ENCODE measurements around the gene PIF1.
"Not testable (repeated sequence)": the region's sequence is repeated elsewhere in the genome, so short reads cannot be mapped to it uniquely, and the experiment has no call there.

PIF1 gene

DNA sequence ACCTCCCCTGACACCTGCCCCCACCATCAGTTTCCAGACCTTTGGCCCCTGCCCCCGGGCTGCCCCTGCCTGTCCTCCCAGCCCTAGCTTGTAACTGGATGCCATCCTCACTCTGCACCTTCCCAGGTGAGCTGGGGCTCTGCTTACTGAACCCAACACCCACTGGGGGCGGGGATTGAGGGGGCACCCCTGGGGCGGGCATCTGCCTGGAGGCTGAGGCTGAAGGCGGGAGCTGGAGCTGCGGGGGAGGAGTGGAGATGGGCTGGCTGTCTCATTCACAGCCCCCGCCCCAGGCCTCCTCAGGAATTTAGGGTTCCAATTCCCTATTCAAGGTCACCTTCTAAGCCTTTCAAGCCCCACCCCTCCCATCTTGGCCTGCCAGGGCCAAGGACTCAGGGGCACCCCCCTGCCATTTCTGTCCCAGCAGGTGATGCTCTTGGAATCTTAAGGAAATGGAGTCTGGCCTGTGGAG lies 17.7 kb downstream of the PIF1 start:
- Histone ChIP-seq H3K4me3 (ENCODE audit: low read depth in 1 of 2, low read length in 2 of 2) (peak overlapping the region in 1 of 2 donors; percentile 25), H3K9ac (ENCODE audit: low read length) (no peak overlapping the region), H3K36me3 (ENCODE audit: insufficient read depth, low read length) (no peaks in the 10 kb centered on the region), H3K27ac (ENCODE audit: low read depth, low read length) (peak overlapping the region; percentile 92), H3K9me3 (ENCODE audit: low read length) (no peaks in the 10 kb centered on the region), H3K4me1 (ENCODE audit: insufficient read depth, low read length) (peaks cover 40% of the 10 kb centered on the region), H3K27me3 (ENCODE audit: control insufficient read depth in 1 of 2, insufficient read depth in 2 of 2, low read length in 2 of 2) (no peaks in the 10 kb centered on the region)

DNA sequence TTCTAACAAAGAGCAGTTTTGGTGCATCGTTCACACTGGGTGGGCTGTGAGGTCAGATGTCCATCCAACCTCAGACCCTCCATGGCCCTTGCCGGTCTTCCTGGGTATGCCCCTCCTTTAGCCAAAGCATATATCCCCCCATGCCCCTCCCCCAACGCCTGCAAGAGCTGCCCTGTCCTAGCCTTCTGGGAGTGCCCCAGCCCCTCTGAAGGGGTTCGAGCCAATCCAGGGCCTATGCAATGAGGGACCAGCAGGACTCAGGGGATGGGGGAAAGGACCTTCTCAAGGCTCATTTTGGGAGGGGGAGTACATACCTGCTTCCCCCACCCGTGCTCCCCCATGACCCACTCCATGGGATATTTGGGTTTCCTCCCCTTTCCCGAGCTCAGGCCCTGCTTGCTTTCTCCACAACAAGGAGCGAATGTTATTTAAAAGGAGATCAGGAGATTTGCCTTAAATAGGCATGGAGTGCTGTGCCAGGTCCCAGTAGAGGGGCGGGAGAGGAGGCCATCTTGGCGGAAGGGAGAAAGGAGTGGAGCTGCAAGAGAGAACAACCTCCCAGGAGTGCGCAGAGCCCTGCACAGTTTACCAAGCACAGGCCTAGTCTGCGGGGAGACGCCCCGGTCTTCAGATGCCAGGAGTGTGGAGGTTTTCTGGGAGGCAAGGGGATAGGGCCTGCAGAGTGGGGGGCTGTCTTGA lies 18.2 kb downstream of the PIF1 start:
- Histone ChIP-seq H3K4me3 (ENCODE audit: low read depth in 1 of 2, low read length in 2 of 2) (peak overlapping the region in 1 of 2 donors; percentile 25), H3K27ac (ENCODE audit: low read depth, low read length) (peak overlapping the region; percentile 92), H3K9me3 (ENCODE audit: low read length) (no peaks in the 10 kb centered on the region), H3K36me3 (ENCODE audit: insufficient read depth, low read length) (no peaks in the 10 kb centered on the region), H3K27me3 (ENCODE audit: control insufficient read depth in 1 of 2, insufficient read depth in 2 of 2, low read length in 2 of 2) (no peaks in the 10 kb centered on the region), H3K4me1 (ENCODE audit: insufficient read depth, low read length) (peaks cover 44% of the 10 kb centered on the region), H3K9ac (ENCODE audit: low read length) (no peak overlapping the region)

DNA sequence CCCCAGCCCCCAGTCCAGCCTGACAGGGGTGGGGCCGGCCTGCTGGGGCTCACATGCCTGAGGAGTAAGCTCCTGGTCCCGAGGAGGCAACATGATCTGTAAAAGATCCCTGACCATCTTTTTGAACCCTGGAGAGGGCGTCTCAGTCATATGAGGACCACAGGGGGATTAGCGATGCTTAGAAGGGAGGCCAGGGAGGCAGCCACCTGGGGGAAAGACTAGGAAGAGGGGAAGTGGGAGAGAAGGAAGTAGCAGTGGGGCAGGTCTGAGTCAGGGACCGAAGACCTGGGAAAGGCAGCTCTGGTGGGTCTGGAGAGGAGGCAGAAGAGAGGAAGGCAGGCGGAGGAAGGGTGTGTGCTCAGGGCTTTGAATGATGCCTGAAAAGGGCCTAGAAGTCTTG lies 18.9 kb downstream of the PIF1 start:
- no peak overlapping the region for H3K9ac ChIP-seq (ENCODE audit: low read length)
- no peaks in the 10 kb centered on the region for H3K9me3 ChIP-seq (ENCODE audit: low read length)
- H3K27me3 ChIP-seq (ENCODE audit: control insufficient read depth in 1 of 2, insufficient read depth in 2 of 2, low read length in 2 of 2), result no peaks in the 10 kb centered on the region
- peak overlapping the region; percentile 92 for H3K27ac ChIP-seq (ENCODE audit: low read depth, low read length)
- H3K4me3 ChIP-seq (ENCODE audit: low read depth in 1 of 2, low read length in 2 of 2), result peak overlapping the region in 1 of 2 donors; percentile 25
- H3K4me1 ChIP-seq (ENCODE audit: insufficient read depth, low read length), result peaks cover 50% of the 10 kb centered on the region
- H3K36me3 ChIP-seq (ENCODE audit: insufficient read depth, low read length), result no peaks in the 10 kb centered on the region

DNA sequence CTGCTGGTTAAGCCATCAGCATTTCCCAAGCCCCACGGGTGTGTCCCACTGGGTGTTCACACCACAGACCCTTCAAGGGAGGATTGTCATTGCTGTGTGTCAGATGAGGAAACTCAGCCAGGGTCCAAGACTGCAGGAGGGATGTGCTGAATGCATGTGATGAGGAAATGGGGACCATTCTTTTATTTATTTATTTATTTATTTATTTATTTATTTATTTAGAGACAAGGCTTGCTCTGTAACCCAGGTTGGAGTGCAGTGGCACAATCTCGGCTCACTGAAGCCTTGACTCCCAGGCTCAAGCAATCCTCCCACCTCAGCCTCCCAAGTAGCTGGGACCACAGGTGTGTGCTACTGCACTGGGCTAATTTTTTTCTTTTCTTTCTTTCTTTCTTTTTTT lies 20.8 kb downstream of the PIF1 start:
- Histone ChIP-seq H3K4me1 (ENCODE audit: insufficient read depth, low read length) (peaks cover 41% of the 10 kb centered on the region), H3K27ac (ENCODE audit: low read depth, low read length) (peak overlapping the region; percentile 66), H3K9ac (ENCODE audit: low read length) (no peak overlapping the region), H3K36me3 (ENCODE audit: insufficient read depth, low read length) (no peaks in the 10 kb centered on the region), H3K9me3 (ENCODE audit: low read length) (no peaks in the 10 kb centered on the region), H3K4me3 (ENCODE audit: low read depth in 1 of 2, low read length in 2 of 2) (no peak overlapping the region), H3K27me3 (ENCODE audit: control insufficient read depth in 1 of 2, insufficient read depth in 2 of 2, low read length in 2 of 2) (no peaks in the 10 kb centered on the region)

DNA sequence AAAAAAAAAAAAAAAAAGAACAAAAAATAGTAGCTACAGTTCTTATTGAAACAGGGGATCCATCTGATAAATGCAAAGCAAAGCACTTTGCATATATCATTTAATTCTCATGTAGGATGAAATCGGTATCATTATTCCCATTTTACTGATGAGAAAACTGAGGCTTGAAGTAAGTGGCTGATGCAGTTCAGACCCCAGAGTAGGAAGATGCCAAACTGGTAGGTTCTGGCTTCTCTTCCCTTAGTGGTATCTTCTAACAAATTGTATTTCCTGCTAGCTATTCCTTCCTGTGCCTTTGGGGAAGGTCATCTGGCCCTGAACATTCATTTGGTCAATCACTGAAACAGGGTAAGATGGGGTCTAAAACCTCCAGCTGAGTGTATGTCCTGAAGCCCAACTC lies 21.9 kb downstream of the PIF1 start:
- peaks cover 34% of the 10 kb centered on the region for H3K4me1 ChIP-seq (ENCODE audit: insufficient read depth, low read length)

DNA sequence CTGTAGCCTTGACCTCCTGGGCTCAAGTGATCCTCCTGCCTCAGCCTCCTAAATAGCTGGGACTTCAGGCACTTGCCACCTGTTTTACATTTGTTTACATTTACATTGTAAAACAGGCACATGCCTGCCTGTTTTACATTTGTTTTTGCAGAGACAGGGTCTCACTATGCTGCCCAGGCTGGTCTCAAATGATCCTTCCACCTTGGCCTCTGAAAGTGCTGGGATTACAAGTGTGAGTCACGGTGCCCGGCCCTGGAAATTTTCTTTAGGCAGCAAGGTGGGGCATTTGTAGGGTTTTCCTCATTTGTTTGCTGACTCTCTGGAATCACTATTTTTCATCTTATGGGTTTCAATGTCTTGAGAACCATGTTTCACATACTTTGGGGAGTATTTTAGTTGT lies 25.0 kb downstream of the PIF1 start:
- no peaks in the 10 kb centered on the region for H3K27me3 ChIP-seq (ENCODE audit: control insufficient read depth in 1 of 2, insufficient read depth in 2 of 2, low read length in 2 of 2)
- H3K4me3 ChIP-seq (ENCODE audit: low read depth in 1 of 2, low read length in 2 of 2), result no peak overlapping the region
- H3K9ac ChIP-seq (ENCODE audit: low read length), result no peak overlapping the region
- no peaks in the 10 kb centered on the region for H3K9me3 ChIP-seq (ENCODE audit: low read length)
- H3K36me3 ChIP-seq (ENCODE audit: insufficient read depth, low read length), result no peaks in the 10 kb centered on the region
- H3K4me1 ChIP-seq (ENCODE audit: insufficient read depth, low read length), result peaks cover 10% of the 10 kb centered on the region
- H3K27ac ChIP-seq (ENCODE audit: low read depth, low read length), result peak overlapping the region; percentile 23

More for the DNA sequence above, 21.9 kb downstream of the PIF1 start:
- Histone ChIP-seq H3K27ac (ENCODE audit: low read depth, low read length) (peak overlapping the region; percentile 24), H3K9me3 (ENCODE audit: low read length) (no peaks in the 10 kb centered on the region), H3K36me3 (ENCODE audit: insufficient read depth, low read length) (no peaks in the 10 kb centered on the region), H3K9ac (ENCODE audit: low read length) (no peak overlapping the region), H3K4me3 (ENCODE audit: low read depth in 1 of 2, low read length in 2 of 2) (no peak overlapping the region), H3K27me3 (ENCODE audit: control insufficient read depth in 1 of 2, insufficient read depth in 2 of 2, low read length in 2 of 2) (no peaks in the 10 kb centered on the region)

DNA sequence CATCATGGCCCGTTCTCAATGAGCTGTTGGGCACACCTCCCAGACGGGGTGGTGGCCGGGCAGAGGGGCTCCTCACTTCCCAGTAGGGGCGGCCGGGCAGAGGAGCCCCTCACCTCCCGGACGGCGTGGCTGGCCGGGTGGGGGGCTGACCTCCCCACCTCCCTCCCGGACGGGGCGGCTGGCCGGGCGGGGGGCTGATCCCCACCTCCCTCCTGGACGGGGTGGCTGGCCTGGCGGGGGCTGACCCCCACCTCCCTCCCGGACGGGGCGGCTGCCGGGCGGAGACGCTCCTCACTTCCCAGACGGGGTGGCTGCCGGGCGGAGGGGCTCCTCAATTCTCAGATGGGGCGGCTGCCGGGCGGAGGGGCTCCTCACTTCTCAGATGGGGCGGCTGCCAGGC lies 26.5 kb downstream of the PIF1 start:
- H3K9ac ChIP-seq (ENCODE audit: low read length); H3K27ac ChIP-seq (ENCODE audit: low read depth, low read length): not testable (repeated sequence)

DNA sequence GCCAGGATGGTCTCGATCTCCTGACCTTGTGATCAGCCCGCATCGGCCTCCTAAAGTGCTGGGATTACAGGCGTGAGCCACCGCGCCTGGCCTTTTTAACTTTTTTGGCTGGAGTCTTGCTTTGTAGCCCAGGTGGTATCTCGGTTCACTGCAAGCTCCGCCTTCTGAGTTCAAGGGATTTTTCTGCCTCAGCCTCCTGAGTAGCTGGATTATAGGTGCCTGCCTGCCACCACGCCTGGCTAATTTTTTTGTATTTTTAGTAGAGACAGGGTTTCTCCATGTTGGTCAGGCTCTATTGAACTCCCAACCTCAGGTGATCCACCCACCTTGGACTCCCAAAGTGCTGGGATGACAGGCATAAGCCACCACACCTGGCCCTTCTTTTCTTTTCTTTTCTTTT lies 29.5 kb downstream of the PIF1 start:
- H3K4me3 ChIP-seq (ENCODE audit: low read depth in 1 of 2, low read length in 2 of 2); H3K36me3 ChIP-seq (ENCODE audit: insufficient read depth, low read length); H3K27ac ChIP-seq (ENCODE audit: low read depth, low read length); H3K9ac ChIP-seq (ENCODE audit: low read length); H3K27me3 ChIP-seq (ENCODE audit: control insufficient read depth in 1 of 2, insufficient read depth in 2 of 2, low read length in 2 of 2); H3K9me3 ChIP-seq (ENCODE audit: low read length); H3K4me1 ChIP-seq (ENCODE audit: insufficient read depth, low read length): not testable (repeated sequence)

More for the DNA sequence above, 26.5 kb downstream of the PIF1 start:
- peaks cover 10% of the 10 kb centered on the region for H3K4me1 ChIP-seq (ENCODE audit: insufficient read depth, low read length)
- not testable (repeated sequence) for H3K4me3 ChIP-seq (ENCODE audit: low read depth in 1 of 2, low read length in 2 of 2); H3K36me3 ChIP-seq (ENCODE audit: insufficient read depth, low read length); H3K9me3 ChIP-seq (ENCODE audit: low read length); H3K27me3 ChIP-seq (ENCODE audit: control insufficient read depth in 1 of 2, insufficient read depth in 2 of 2, low read length in 2 of 2)

DNA sequence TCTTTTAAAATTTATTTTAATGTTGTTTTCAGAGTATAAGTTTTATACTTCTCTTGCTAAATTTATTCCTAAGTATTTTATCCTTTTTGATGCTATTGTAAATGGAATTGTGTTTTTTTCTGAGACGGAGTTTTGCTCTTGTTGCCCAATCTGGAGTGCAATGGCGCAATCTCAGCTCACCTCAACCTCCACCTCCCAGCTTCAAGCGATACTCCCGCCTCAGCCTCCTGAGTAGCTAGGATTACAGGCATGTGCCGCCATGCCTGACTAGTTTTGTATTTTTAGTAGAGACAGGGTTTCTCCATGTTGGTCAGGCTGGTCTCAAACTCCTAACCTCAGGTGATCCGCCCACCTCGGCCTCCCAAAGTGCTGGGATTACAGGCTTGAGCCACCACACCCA lies 30.1 kb downstream of the PIF1 start:
- not testable (repeated sequence) for H3K27me3 ChIP-seq (ENCODE audit: control insufficient read depth in 1 of 2, insufficient read depth in 2 of 2, low read length in 2 of 2); H3K36me3 ChIP-seq (ENCODE audit: insufficient read depth, low read length); H3K4me3 ChIP-seq (ENCODE audit: low read depth in 1 of 2, low read length in 2 of 2); H3K9ac ChIP-seq (ENCODE audit: low read length); H3K27ac ChIP-seq (ENCODE audit: low read depth, low read length); H3K9me3 ChIP-seq (ENCODE audit: low read length); H3K4me1 ChIP-seq (ENCODE audit: insufficient read depth, low read length)

DNA sequence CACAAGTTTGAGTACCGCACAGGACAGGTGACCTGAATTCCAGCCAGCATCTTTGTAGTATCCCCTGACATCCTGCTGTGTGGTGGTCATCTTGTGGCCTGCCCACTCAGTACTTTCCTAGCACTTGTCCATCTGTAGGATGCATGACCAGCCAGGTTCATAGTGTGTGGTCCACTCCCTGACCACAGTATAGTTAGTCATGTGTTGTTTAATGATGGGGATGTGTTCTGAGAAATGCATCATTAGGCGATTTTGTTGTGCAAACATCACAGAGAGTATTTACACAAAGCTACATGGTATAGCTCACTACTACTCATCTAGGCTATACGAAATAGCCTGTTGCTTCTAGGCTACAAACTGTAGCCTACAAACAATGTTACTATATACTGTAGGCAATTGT lies 33.2 kb downstream of the PIF1 start:
- Histone ChIP-seq H3K36me3 (ENCODE audit: insufficient read depth, low read length) (no peaks in the 10 kb centered on the region), H3K4me1 (ENCODE audit: insufficient read depth, low read length) (no peaks in the 10 kb centered on the region), H3K9ac (ENCODE audit: low read length) (no peak overlapping the region), H3K9me3 (ENCODE audit: low read length) (no peaks in the 10 kb centered on the region), H3K27me3 (ENCODE audit: control insufficient read depth in 1 of 2, insufficient read depth in 2 of 2, low read length in 2 of 2) (no peaks in the 10 kb centered on the region), H3K4me3 (ENCODE audit: low read depth in 1 of 2, low read length in 2 of 2) (no peak overlapping the region), H3K27ac (ENCODE audit: low read depth, low read length) (no peak overlapping the region)

DNA sequence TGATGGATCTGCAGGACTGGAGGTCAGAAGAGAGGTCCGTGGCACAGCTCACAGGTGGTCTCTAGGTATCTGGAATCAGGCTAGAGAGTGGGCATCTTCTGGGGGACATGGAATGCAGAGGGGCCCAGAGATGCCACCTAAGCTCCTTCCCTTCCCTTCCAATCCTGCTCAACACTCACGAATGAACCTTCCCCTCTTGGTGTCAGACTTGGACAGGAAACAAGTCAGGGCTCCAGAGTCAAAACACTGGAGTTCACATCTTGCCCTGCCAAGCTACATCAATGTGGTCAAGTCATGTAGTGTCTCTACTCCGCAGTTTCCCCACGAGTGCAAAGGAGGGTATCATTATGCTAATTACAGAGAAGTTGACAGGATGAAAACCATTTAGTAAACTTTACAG lies 34.0 kb downstream of the PIF1 start:
- Histone ChIP-seq H3K9ac (ENCODE audit: low read length) (no peak overlapping the region), H3K4me1 (ENCODE audit: insufficient read depth, low read length) (no peaks in the 10 kb centered on the region), H3K27ac (ENCODE audit: low read depth, low read length) (no peak overlapping the region), H3K36me3 (ENCODE audit: insufficient read depth, low read length) (no peaks in the 10 kb centered on the region), H3K9me3 (ENCODE audit: low read length) (no peaks in the 10 kb centered on the region), H3K4me3 (ENCODE audit: low read depth in 1 of 2, low read length in 2 of 2) (no peak overlapping the region), H3K27me3 (ENCODE audit: control insufficient read depth in 1 of 2, insufficient read depth in 2 of 2, low read length in 2 of 2) (no peaks in the 10 kb centered on the region)

DNA sequence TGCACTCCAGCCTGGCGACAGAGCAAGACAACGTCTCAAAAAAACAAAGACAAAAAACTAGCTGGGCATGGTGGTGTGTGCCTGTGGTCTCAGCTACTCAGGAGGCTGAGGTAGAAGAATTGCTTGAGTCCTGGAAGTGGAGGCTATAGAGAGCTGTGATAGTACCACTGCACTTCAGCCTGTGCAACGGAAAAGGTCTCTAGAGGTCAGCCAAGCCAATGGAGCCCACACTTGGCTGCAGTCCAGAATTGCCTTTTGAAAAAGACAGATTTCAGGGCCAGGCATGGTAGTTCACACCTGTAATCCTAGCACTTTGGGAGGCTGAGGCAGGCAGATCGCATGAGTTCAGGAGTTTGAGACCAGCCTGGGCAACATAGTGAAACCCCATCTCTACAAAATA lies 41.7 kb downstream of the PIF1 start:
- Histone ChIP-seq H3K9ac (ENCODE audit: low read length) (no peak overlapping the region), H3K4me3 (ENCODE audit: low read depth in 1 of 2, low read length in 2 of 2) (no peak overlapping the region), H3K27ac (ENCODE audit: low read depth, low read length) (no peak overlapping the region), H3K9me3 (ENCODE audit: low read length) (no peaks in the 10 kb centered on the region), H3K27me3 (ENCODE audit: control insufficient read depth in 1 of 2, insufficient read depth in 2 of 2, low read length in 2 of 2) (no peaks in the 10 kb centered on the region), H3K4me1 (ENCODE audit: insufficient read depth, low read length) (no peaks in the 10 kb centered on the region), H3K36me3 (ENCODE audit: insufficient read depth, low read length) (no peaks in the 10 kb centered on the region)
